HepG2 (cell line): ENCODE measurements around the gene PPP2R5B. TPM values are rescaled to one million over a fixed set of nuclear protein-coding genes. Genes with fewer than 3 reads are reported as not detected.

Source experiments
- ATAC-seq: fragments of 200-7000 bp; cut with Tn5 transposase; 3 replicates; pipeline ENCODE4 v1.9.1; 2020; ENCODE audit warnings: mild to moderate bottlenecking, moderate library complexity
- BruUV-seq: library from RNA; stranded (reverse); fragments of 400-500 nt; replicated peaks from 2 replicates; lab custom pipeline; 2021; lab: Mats Ljungman, UMichigan
- CTCF ChIA-PET: fragments of 300-600 bp; formaldehyde crosslinking; extraction: SDS; loops from one replicate; lab custom pipeline; 2021; ENCODE audit warnings: low total read pairs, inconsistent platforms, low intra/inter-chr PET ratio; lab: Yijun Ruan, JAX
- POLR2A ChIA-PET: fragments of 350-600 bp; sonication (Branson Sonifier 250); formaldehyde crosslinking; loops from one replicate; lab custom pipeline; 2020; ENCODE audit warnings: antibody characterized with exemption, inconsistent platforms; lab: Yijun Ruan, JAX
- DNase-seq: peaks from one replicate; pipeline ENCODE4 v3.0.0-alpha.2; 2015; ENCODE audit warnings: low spot score
- FAIRE-seq: peaks from 3 replicates; lab custom pipeline; 2011; peaks lifted over from hg19 to GRCh38; lab: Jason Lieb, UNC
- H2AFZ ChIP-seq: one replicate; pipeline ENCODE4 v1.6.1; 2011; ENCODE audit warnings: low read length, inconsistent platforms
- H3K27ac ChIP-seq: fragments of 300-600 bp; 3 replicates; pipeline ENCODE4 v1.8.0; 2011; ENCODE audit warnings: mixed run types, mild to moderate bottlenecking, mixed read lengths, low read length, inconsistent platforms; ENCODE audit not compliant: insufficient read depth; ENCODE audit errors: extremely low read length
- H3K27me3 ChIP-seq, 2 experiments: fragments of 200-600 bp in 1 of 2; 2 replicates in 1 of 2; 3 replicates in 1 of 2; pipeline versions ENCODE4 v1.6.0 to v1.8.0; 2011; ENCODE audit warnings: low read length in 2 of 2, mild to moderate bottlenecking in 2 of 2, moderate library complexity in 2 of 2, inconsistent platforms in 1 of 2; ENCODE audit not compliant: insufficient read depth in 2 of 2, control insufficient read depth in 1 of 2
- H3K36me3 ChIP-seq, 2 experiments: fragments of 200-600 bp in 1 of 2; replicated peaks in 1 of 2; 2 replicates in 1 of 2; 3 replicates in 1 of 2; pipeline versions ENCODE4 v1.5.1 to v1.8.0; 2011; ENCODE audit warnings: low read length in 2 of 2, inconsistent platforms in 1 of 2; ENCODE audit not compliant: insufficient read depth in 2 of 2, control insufficient read depth in 1 of 2
- H3K4me1 ChIP-seq: 2 replicates; pipeline ENCODE4 v1.5.1; 2012; ENCODE audit warnings: low read length, inconsistent platforms; ENCODE audit not compliant: insufficient read depth
- H3K4me2 ChIP-seq: 2 replicates; pipeline ENCODE4 v1.6.0; 2011; ENCODE audit warnings: low read depth, low read length, inconsistent platforms
- H3K4me3 ChIP-seq, 3 experiments: fragments of 200-600 bp in 1 of 3; sonication (generic), shearing (Covaris generic) in 1 of 3; replicated peaks in 1 of 3; 2 replicates each; pipeline ENCODE4 v1.5.1; 2011 to 2016; ENCODE audit warnings: low read length in 3 of 3, inconsistent platforms in 2 of 3, low read depth in 2 of 3, mild to moderate bottlenecking in 2 of 3, control low read depth in 1 of 3, mixed read lengths in 1 of 3; ENCODE audit not compliant: insufficient read depth in 1 of 3
- H3K79me2 ChIP-seq: one replicate; pipeline ENCODE4 v1.6.1; 2011; ENCODE audit warnings: low read length, inconsistent platforms; ENCODE audit not compliant: insufficient read depth
- H3K9ac ChIP-seq: 2 replicates; pipeline ENCODE4 v1.6.0; 2011; ENCODE audit warnings: mild to moderate bottlenecking, low read depth, low read length, inconsistent platforms; ENCODE audit not compliant: insufficient read depth
- H3K9me3 ChIP-seq: 2 replicates; pipeline ENCODE4 v1.5.1; 2012; ENCODE audit warnings: mild to moderate bottlenecking, low read length
- H4K20me1 ChIP-seq: 2 replicates; pipeline ENCODE4 v1.6.0; 2011; ENCODE audit warnings: inconsistent platforms, mild to moderate bottlenecking, low read length, moderate library complexity; ENCODE audit not compliant: insufficient read depth
- AHDC1 ChIP-seq: sonication (generic); formaldehyde crosslinking; IDR thresholded peaks from 2 replicates; pipeline ENCODE4 v1.5.1; 2020; ENCODE audit warnings: mild to moderate bottlenecking, missing genetic modification reagents, borderline replicate concordance
- BCLAF1 ChIP-seq: fragments of 450-650 bp; IDR thresholded peaks from 2 replicates; pipeline ENCODE4 v1.6.1; 2017; ENCODE audit warnings: mild to moderate bottlenecking
- MTERF4 ChIP-seq: sonication (generic); formaldehyde crosslinking; IDR thresholded peaks from 2 replicates; pipeline ENCODE4 v1.8.0; 2023; ENCODE audit warnings: mild to moderate bottlenecking, missing genetic modification reagents
- RAD21 ChIP-seq: fragments of 450-650 bp; formaldehyde crosslinking; IDR thresholded peaks from 2 replicates; pipeline ENCODE4 v1.5.0; 2020; ENCODE audit warnings: mild to moderate bottlenecking
- SOX5 ChIP-seq: IDR thresholded peaks from 2 replicates; pipeline ENCODE4 v1.6.1; 2016; ENCODE audit warnings: borderline replicate concordance
- TAF15 ChIP-seq: fragments of 200-400 bp; formaldehyde crosslinking; IDR thresholded peaks from one replicate; pipeline ENCODE4 v1.6.1; 2018; ENCODE audit warnings: mild to moderate bottlenecking, low read depth, low read length; ENCODE audit not compliant: poor library complexity, severe bottlenecking
- YEATS2 ChIP-seq: sonication (generic); formaldehyde crosslinking; IDR thresholded peaks from 2 replicates; pipeline ENCODE4 v1.4.0; 2020; ENCODE audit warnings: missing genetic modification reagents, borderline replicate concordance
- ZNF121 ChIP-seq: sonication (generic); formaldehyde crosslinking; IDR thresholded peaks from 2 replicates; pipeline ENCODE4 v1.5.0; 2020; ENCODE audit warnings: mild to moderate bottlenecking, missing genetic modification reagents
- ZNF235 ChIP-seq: sonication (generic); formaldehyde crosslinking; IDR thresholded peaks from 2 replicates; pipeline ENCODE4 v1.8.1; 2023; ENCODE audit warnings: mild to moderate bottlenecking, missing genetic modification reagents, borderline replicate concordance
- ZNF281 ChIP-seq: sonication (generic); formaldehyde crosslinking; IDR thresholded peaks from 2 replicates; pipeline ENCODE4 v1.4.0; 2020; ENCODE audit warnings: missing genetic modification reagents, borderline replicate concordance
- ZNF615 ChIP-seq: sonication (generic); formaldehyde crosslinking; IDR thresholded peaks from 2 replicates; pipeline ENCODE4 v1.5.0; 2020; ENCODE audit warnings: mild to moderate bottlenecking, missing genetic modification reagents, borderline replicate concordance
- WGBS: methylation state at CpG from one replicate; pipeline ENCODE4 v1.1.6; 2017; ENCODE audit warnings: low lambda C conversion rate; 5-methylcytosine and 5-hydroxymethylcytosine counted together
- in situ Hi-C: cut with HindIII; loops from 2 replicates; pipeline ENCODE4 v1.10.0; 2017; ENCODE audit warnings: low pct_unique_long_range_greater_than_20kb; ENCODE audit not compliant: extremely low pct_ligation_motif_present
- intact Hi-C: fragments of 100-400 bp; cut with micrococcal nuclease; formaldehyde crosslinking; loops from one replicate; pipeline ENCODE4 v1.10.0; 2022; ENCODE audit not compliant: unreplicated experiment
- polyA plus RNA-seq, 8 experiments: library from polyadenylated mRNA; depleted of rRNA in 3 of 8; stranded (reverse) in 7 of 8; unstranded in 1 of 8; fragments of >200 nt; fragmentation: Illumina TruSeq in 4 of 8; extraction: Trizol in 4 of 8; gene quantifications; 2 replicates each; pipeline versions ENCODE4 v1.2.1 to v1.2.3, GENCODE V29; 2011 to 2016; ENCODE audit warnings: low read depth in 4 of 8, missing spikeins in 1 of 8, mixed read lengths in 1 of 8; ENCODE audit not compliant: insufficient read depth in 1 of 8
- total RNA-seq, 5 experiments: library from RNA; depleted of rRNA; stranded (reverse); fragments of >200 nt; fragmentation: Illumina TruSeq; extraction: Trizol; gene quantifications; 2 replicates each; pipeline ENCODE4 v1.2.3, GENCODE V29; 2016; ENCODE audit warnings: low read depth in 1 of 5

Gene PPP2R5B
- total and polyA plus RNA-seq, 2 of the 13 experiments (the other 11 are each of a cell fraction or from before 2014, with no cell fraction given), result 2.3 to 8.3 TPM

GRCh38 chr11:64930340-64930739 lies 5.9 kb downstream of the PPP2R5B start (continued):
- TF ChIP-seq AHDC1 (CRISPR knock-in tag) (no peak), RAD21 (no peak), YEATS2 (CRISPR knock-in tag) (no peak), MTERF4 (CRISPR knock-in tag) (no peak)

- Histone ChIP-seq H3K27me3 (no peaks in the 10 kb centered on the region), H2AFZ (no peak overlapping the region), H3K9me3 (no peaks in the 10 kb centered on the region), H4K20me1 (no peaks in the 10 kb centered on the region), H3K36me3 (peaks cover 0 to 1% of the 10 kb centered on the region in 2 experiments; a peak in 1 of 5 replicates), H3K4me3 (no peak overlapping the region), H3K4me2 (no peak overlapping the region), H3K9ac (no peak overlapping the region), H3K79me2 (no peaks in the 10 kb centered on the region), H3K27ac (no peak overlapping the region), H3K4me1 (peaks cover 32% of the 10 kb centered on the region)
- ATAC-seq, result no peak
- CTCF ChIA-PET, result no interaction called here
- DNase-seq, result no peak
- BruUV-seq, result no TSS peak
- POLR2A ChIA-PET, result no interaction called here
- FAIRE-seq, result no peak
- in situ Hi-C loops (no loop called here), intact Hi-C loops (no loop called here)
- 93% methylated on average over 7 of the region's 7 CpGs for WGBS
- TF ChIP-seq ZNF281 (CRISPR knock-in tag), result no peak
- TF ChIP-seq SOX5 (CRISPR knock-in tag), result no peak
- no peak for TF ChIP-seq ZNF121 (CRISPR knock-in tag)
- TF ChIP-seq ZNF235, result no peak
- TF ChIP-seq BCLAF1, result no peak
- no peak for TF ChIP-seq TAF15
- TF ChIP-seq ZNF615, result no peak
These were observed 6.8 kb downstream of the PPP2R5B start for GRCh38 chr11:64931290-64931689.
